ENCODE data around the gene CNOT9. TPM values are rescaled to one million over a fixed set of nuclear protein-coding genes. Genes with fewer than 3 reads are reported as not detected.

CNOT9 gene
- total RNA-seq, 1 experiment from 2014 or later = 65.7 TPM

- no peak for ATAC-seq
- POLR2A ChIA-PET = no interaction called here
- intact Hi-C loops (cut with micrococcal nuclease) = no loop called here
Observed at GRCh38 chr2:218555527-218555926, 13.1 kb upstream of the CNOT9 start.

GRCh38 chr2:218557941-218558340 is 10.7 kb upstream of the CNOT9 start:
- ChIA-PET CTCF (no interaction called here), POLR2A (no interaction called here)
- intact Hi-C loops (cut with micrococcal nuclease) = no loop called here
- TF ChIP-seq CTCF (IDR thresholded peaks at IDR 0.05 in 2 of 3, conservative IDR thresholded peaks at IDR 0.05 in 1 of 3; ENCODE audit: borderline replicate concordance in 1 of 3, insufficient read depth in 1 of 3, low read depth in 2 of 3, low read length in 2 of 3) (no peak), POLR2AphosphoS5 (IDR thresholded peaks at IDR 0.05; ENCODE audit: low read depth, low read length) (no peak), POLR2A (IDR thresholded peaks at IDR 0.05; ENCODE audit: borderline replicate concordance, extremely low read depth, insufficient read depth, insufficient read length) (no peak), CBX3 (IDR thresholded peaks at IDR 0.05; ENCODE audit: low read depth) (no peak), ZBTB33 (IDR thresholded peaks at IDR 0.05; ENCODE audit: extremely low read depth, insufficient replicate concordance, low read length) (no peak), RAD21 (IDR thresholded peaks at IDR 0.05; ENCODE audit: low read depth) (no peak), CEBPB (IDR thresholded peaks at IDR 0.05; ENCODE audit: low read depth) (no peak), YY1 (IDR thresholded peaks at IDR 0.05; ENCODE audit: extremely low read depth, insufficient replicate concordance, low read depth, low read length) (no peak), MAX (IDR thresholded peaks at IDR 0.05) (no peak), ELF1 (IDR thresholded peaks at IDR 0.05; ENCODE audit: borderline replicate concordance, low read depth) (no peak), EGR1 (IDR thresholded peaks at IDR 0.05; ENCODE audit: low read depth) (no peak), SIN3A (IDR thresholded peaks at IDR 0.05; ENCODE audit: low read depth) (no peak), FOSL1 (IDR thresholded peaks at IDR 0.05; ENCODE audit: low read depth) (no peak)

More at GRCh38 chr2:218555527-218555926, 13.1 kb upstream of the CNOT9 start:
- Histone ChIP-seq H3K36me3 (ENCODE audit: control insufficient read depth in 1 of 2, insufficient read depth in 2 of 2, low read length in 2 of 2) (peaks cover 21 to 26% of the 10 kb centered on the region in 2 experiments), H3K4me3 (replicated peaks in 1 of 2; ENCODE audit: low read depth in 1 of 2, low read length in 2 of 2) (no peak overlapping the region), H3K4me1 (ENCODE audit: control insufficient read depth in 1 of 2, insufficient read depth in 2 of 2, low read length in 2 of 2) (no peaks in the 10 kb centered on the region), H3K4me2 (ENCODE audit: low read length) (no peak overlapping the region), H4K20me1 (ENCODE audit: insufficient read depth) (no peaks in the 10 kb centered on the region), H3K79me2 (ENCODE audit: insufficient read depth, low read length) (peaks cover 5% of the 10 kb centered on the region; the same call in 1 of the 2 replicates), H3K9me3 (ENCODE audit: control insufficient read depth in 1 of 2, insufficient read depth in 1 of 2, low read depth in 1 of 2, low read length in 2 of 2) (no peaks in the 10 kb centered on the region), H3K27me3 (ENCODE audit: insufficient read depth, low read length) (no peaks in the 10 kb centered on the region), H3K9ac (ENCODE audit: low read length) (no peak overlapping the region), H2AFZ (ENCODE audit: low read depth, low read length, poor library complexity, severe bottlenecking) (no peak overlapping the region), H3K9me2 (ENCODE audit: insufficient read depth) (no peaks in the 10 kb centered on the region), H3K27ac (ENCODE audit: low read depth, low read length) (no peak overlapping the region)
- no TSS peak for BruUV-seq (replicated peaks)
- TF ChIP-seq YY1 (IDR thresholded peaks at IDR 0.05; ENCODE audit: extremely low read depth, insufficient replicate concordance, low read depth, low read length) (no peak), ZNF274 (IDR thresholded peaks at IDR 0.05; ENCODE audit: low read depth, low read length) (no peak), JUND (IDR thresholded peaks at IDR 0.05) (no peak)
- DNase-seq (ENCODE audit: low read depth, low spot score) = no peak
- CTCF ChIA-PET = no interaction called here
- RAD21 ChIA-PET (ENCODE audit: low non-redundant PET in 1 of 2, low total read pairs in 2 of 2, uncharacterized antibody in 2 of 2, unreplicated experiment in 2 of 2) = no interaction called here

More at GRCh38 chr2:218557941-218558340, 10.7 kb upstream of the CNOT9 start:
- ATAC-seq (no peak), DNase-seq (ENCODE audit: low read depth, low spot score) (no peak)
- H3K9me3 ChIP-seq (ENCODE audit: control insufficient read depth in 1 of 2, insufficient read depth in 1 of 2, low read depth in 1 of 2, low read length in 2 of 2) = no peaks in the 10 kb centered on the region
- no peak overlapping the region for H3K4me3 ChIP-seq (replicated peaks in 1 of 2; ENCODE audit: low read depth in 1 of 2, low read length in 2 of 2)
- no peaks in the 10 kb centered on the region for H3K27me3 ChIP-seq (ENCODE audit: insufficient read depth, low read length)
- peaks cover 16 to 17% of the 10 kb centered on the region in 2 experiments for H3K36me3 ChIP-seq (ENCODE audit: control insufficient read depth in 1 of 2, insufficient read depth in 2 of 2, low read length in 2 of 2)
- H2AFZ ChIP-seq (ENCODE audit: low read depth, low read length, poor library complexity, severe bottlenecking) = no peak overlapping the region
- H3K79me2 ChIP-seq (ENCODE audit: insufficient read depth, low read length) = peaks cover 17% of the 10 kb centered on the region
- RAD21 ChIA-PET (ENCODE audit: low non-redundant PET in 1 of 2, low total read pairs in 2 of 2, uncharacterized antibody in 2 of 2, unreplicated experiment in 2 of 2) = no interaction called here
- no peaks in the 10 kb centered on the region for H3K4me1 ChIP-seq (ENCODE audit: control insufficient read depth in 1 of 2, insufficient read depth in 2 of 2, low read length in 2 of 2)
- H4K20me1 ChIP-seq (ENCODE audit: insufficient read depth) = no peaks in the 10 kb centered on the region
- H3K27ac ChIP-seq (ENCODE audit: low read depth, low read length) = no peak overlapping the region
- no peak overlapping the region for H3K9ac ChIP-seq (ENCODE audit: low read length)
- no peak overlapping the region for H3K4me2 ChIP-seq (ENCODE audit: low read length)
- H3K9me2 ChIP-seq (ENCODE audit: insufficient read depth) = no peaks in the 10 kb centered on the region
- no TSS peak for BruUV-seq (replicated peaks)
